ENCODE data around the gene NECAB3. TPM values are rescaled to one million over a fixed set of nuclear protein-coding genes. Genes with fewer than 3 reads are reported as not detected.

Gene NECAB3
- total RNA-seq, 1 donor from 2014 or later = 63.3 TPM

- Mint-ChIP-seq H3K36me3 (ENCODE audit: low read depth) (no peaks in the 10 kb centered on the region), H3K9me3 (no peaks in the 10 kb centered on the region), H3K4me3 (peak overlapping the region; percentile 92), H3K4me1 (peaks cover 57% of the 10 kb centered on the region), H3K27me3 (ENCODE audit: low read depth) (peaks cover 3% of the 10 kb centered on the region), H3K27ac (ENCODE audit: unreplicated experiment) (peak overlapping the region; percentile 96)
- peak; percentile 64 for DNase-seq (ENCODE audit: low read depth, low spot score)
- no peak for TF ChIP-seq CTCF (conservative IDR thresholded peaks at IDR 0.05)
These were observed 11.3 kb upstream of the NECAB3 start for GRCh38 chr20:33685328-33686099.

GRCh38 chr20:33684533-33685327 lies 10.5 kb upstream of the NECAB3 start:
- no peak for DNase-seq (ENCODE audit: low read depth, low spot score)
- Mint-ChIP-seq H3K4me3 (peak overlapping the region; percentile 92), H3K27ac (ENCODE audit: unreplicated experiment) (peak overlapping the region; percentile 96), H3K36me3 (ENCODE audit: low read depth) (no peaks in the 10 kb centered on the region), H3K27me3 (ENCODE audit: low read depth) (peaks cover 3% of the 10 kb centered on the region), H3K9me3 (no peaks in the 10 kb centered on the region), H3K4me1 (peaks cover 51% of the 10 kb centered on the region)
- no peak for TF ChIP-seq CTCF (conservative IDR thresholded peaks at IDR 0.05)

GRCh38 chr20:33681728-33682353 lies 7.6 kb upstream of the NECAB3 start:
- DNase-seq (ENCODE audit: low read depth, low spot score) = no peak
- Mint-ChIP-seq H3K27ac (ENCODE audit: unreplicated experiment) (no peak overlapping the region), H3K27me3 (ENCODE audit: low read depth) (no peaks in the 10 kb centered on the region), H3K4me1 (peaks cover 46% of the 10 kb centered on the region), H3K4me3 (peak overlapping the region; percentile 78), H3K9me3 (no peaks in the 10 kb centered on the region), H3K36me3 (ENCODE audit: low read depth) (peaks cover 4% of the 10 kb centered on the region)
- no peak for TF ChIP-seq CTCF (conservative IDR thresholded peaks at IDR 0.05)

DNA sequence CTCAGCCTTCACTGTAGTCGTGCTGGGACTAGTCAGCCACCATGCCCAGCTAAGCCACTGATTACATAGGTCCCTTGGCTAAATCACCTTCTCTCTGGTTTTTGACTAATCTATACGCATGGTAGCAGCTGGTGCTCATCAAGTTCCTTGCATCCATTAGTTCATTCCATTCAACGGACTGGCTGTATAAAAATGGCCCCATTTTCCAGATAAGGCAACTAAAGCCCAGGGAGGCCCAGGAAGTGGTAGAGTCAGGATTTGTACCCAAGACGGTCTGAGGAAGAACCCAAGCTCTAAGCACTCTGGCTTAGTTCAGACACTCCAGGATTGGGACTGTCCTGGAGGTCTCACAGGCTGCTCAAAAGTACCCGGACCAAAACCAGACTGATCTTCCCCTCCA lies 7.1 kb upstream of the NECAB3 start:
- Mint-ChIP-seq H3K27me3 (ENCODE audit: low read depth) (no peaks in the 10 kb centered on the region), H3K36me3 (ENCODE audit: low read depth) (peaks cover 6% of the 10 kb centered on the region), H3K4me3 (peak overlapping the region; percentile 69), H3K27ac (ENCODE audit: unreplicated experiment) (no peak overlapping the region), H3K4me1 (peaks cover 44% of the 10 kb centered on the region), H3K9me3 (no peaks in the 10 kb centered on the region)
- DNase-seq (ENCODE audit: low read depth, low spot score) = no peak
- no peak for TF ChIP-seq CTCF (conservative IDR thresholded peaks at IDR 0.05)

GRCh38 chr20:33680686-33681085 lies 6.5 kb upstream of the NECAB3 start:
- H3K4me1 Mint-ChIP-seq = peaks cover 50% of the 10 kb centered on the region

More at GRCh38 chr20:33680686-33681085, 6.5 kb upstream of the NECAB3 start:
- DNase-seq (ENCODE audit: low read depth, low spot score) = no peak
- no peak for TF ChIP-seq CTCF (conservative IDR thresholded peaks at IDR 0.05)
- Mint-ChIP-seq H3K4me3 (peak overlapping the region; percentile 69), H3K9me3 (no peaks in the 10 kb centered on the region), H3K27ac (ENCODE audit: unreplicated experiment) (no peak overlapping the region), H3K36me3 (ENCODE audit: low read depth) (peaks cover 7% of the 10 kb centered on the region), H3K27me3 (ENCODE audit: low read depth) (no peaks in the 10 kb centered on the region)

All from neural crest cell (in vitro differentiated cells).